HCT116 (cell line): ENCODE data around the gene ASB15.

Experiments used
- EZH2phosphoT487 ChIP-seq: fragments of 200-600 bp; IDR thresholded peaks from 2 replicates; pipeline ENCODE4 v1.6.1; 2018; ENCODE audit warnings: antibody characterized with exemption, borderline replicate concordance
- YY1 ChIP-seq: IDR thresholded peaks from 2 replicates; pipeline ENCODE4 v1.6.1; 2011; ENCODE audit warnings: low read length, low read depth, moderate library complexity, mild to moderate bottlenecking; ENCODE audit not compliant: insufficient replicate concordance; ENCODE audit errors: extremely low read depth

DNA sequence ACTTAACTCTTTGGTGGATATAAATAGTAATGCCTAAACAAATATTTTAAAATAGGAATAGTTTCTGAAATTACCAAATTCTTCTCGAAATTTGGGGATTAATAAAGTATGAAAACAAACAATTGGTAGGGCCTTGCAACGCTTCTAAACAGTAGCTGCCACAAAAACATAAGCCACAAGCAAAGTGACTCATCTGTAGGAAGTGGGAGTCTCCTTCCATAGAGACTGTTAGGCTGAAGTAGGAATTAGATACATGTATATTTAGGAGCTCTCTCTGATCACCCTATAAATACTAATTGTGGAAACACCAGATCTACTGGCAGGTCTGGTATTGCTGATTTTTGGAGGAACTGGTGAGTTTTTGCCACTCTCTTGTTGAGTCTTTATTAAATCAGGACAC lies 48.3 kb downstream of the ASB15 start:
- TF ChIP-seq EZH2phosphoT487 (no peak), YY1 (no peak)
